ENCODE measurements around the gene RFPL2.

DNA sequence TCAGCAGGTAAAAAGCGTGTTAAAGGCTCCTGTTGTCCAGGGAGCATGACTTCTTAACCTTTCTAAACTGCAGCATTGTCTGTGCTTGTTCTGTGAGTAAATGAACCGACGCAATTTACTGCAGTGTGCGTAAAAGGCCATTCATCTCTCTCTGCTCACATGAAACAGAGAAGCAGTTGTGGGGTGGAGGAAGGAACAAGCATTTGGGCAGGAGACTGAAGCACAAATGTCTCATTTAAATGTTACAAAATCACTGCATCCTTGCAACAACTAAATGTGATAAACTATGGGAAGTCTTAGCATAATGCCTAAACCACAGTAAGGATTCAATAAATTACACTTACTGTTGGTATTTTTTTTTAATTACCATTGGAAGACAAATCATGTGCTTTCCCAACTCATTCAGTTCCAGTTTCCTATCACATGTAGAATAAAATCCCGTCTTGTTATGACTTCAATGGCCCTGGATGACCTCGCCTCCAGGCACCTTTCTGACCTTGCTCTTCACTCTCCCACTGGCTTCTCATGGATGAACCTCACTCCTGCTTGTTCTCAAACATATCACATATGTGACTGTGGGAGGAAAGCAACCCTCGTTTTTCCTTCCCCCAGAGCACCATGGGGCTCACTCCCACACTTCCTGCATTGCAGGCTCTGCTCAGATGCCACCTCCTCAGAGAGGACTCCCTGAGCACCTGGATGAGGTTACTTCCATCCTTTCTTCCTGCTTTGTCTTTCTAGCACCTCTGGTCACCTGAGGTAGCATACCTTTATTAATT, 21.6 kb upstream of the RFPL2 start:
- TF ChIP-seq, protein P1, sequence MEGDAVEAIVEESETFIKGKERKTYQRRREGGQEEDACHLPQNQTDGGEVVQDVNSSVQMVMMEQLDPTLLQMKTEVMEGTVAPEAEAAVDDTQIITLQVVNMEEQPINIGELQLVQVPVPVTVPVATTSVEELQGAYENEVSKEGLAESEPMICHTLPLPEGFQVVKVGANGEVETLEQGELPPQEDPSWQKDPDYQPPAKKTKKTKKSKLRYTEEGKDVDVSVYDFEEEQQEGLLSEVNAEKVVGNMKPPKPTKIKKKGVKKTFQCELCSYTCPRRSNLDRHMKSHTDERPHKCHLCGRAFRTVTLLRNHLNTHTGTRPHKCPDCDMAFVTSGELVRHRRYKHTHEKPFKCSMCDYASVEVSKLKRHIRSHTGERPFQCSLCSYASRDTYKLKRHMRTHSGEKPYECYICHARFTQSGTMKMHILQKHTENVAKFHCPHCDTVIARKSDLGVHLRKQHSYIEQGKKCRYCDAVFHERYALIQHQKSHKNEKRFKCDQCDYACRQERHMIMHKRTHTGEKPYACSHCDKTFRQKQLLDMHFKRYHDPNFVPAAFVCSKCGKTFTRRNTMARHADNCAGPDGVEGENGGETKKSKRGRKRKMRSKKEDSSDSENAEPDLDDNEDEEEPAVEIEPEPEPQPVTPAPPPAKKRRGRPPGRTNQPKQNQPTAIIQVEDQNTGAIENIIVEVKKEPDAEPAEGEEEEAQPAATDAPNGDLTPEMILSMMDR (IDR thresholded peaks at IDR 0.05), result no peak
- no peak for TF ChIP-seq POLR2A (IDR thresholded peaks at IDR 0.05)
